CD14-positive monocyte (primary cell): ENCODE measurements around the gene FGF6. TPM values are rescaled to one million over a fixed set of nuclear protein-coding genes. Genes with fewer than 3 reads are reported as not detected.

Source experiments
- DNase-seq, 3 donors: peaks; one replicate each; pipeline ENCODE4 v3.0.0-alpha.2; 2011 to 2022
- H2AFZ ChIP-seq: 2 replicates; pipeline ENCODE4 v1.6.0; 2012; ENCODE audit warnings: mild to moderate bottlenecking, low read depth, low read length, inconsistent platforms; ENCODE audit not compliant: insufficient read depth, poor library complexity, severe bottlenecking
- H3K27ac ChIP-seq, 2 donors: 1 replicate in 1 of 2; 2 replicates in 1 of 2; pipeline ENCODE4 v1.5.1; 2012 to 2013; ENCODE audit warnings: low read length in 2 of 2, control low read depth in 1 of 2, inconsistent platforms in 1 of 2, low read depth in 1 of 2, mild to moderate bottlenecking in 1 of 2
- H3K27me3 ChIP-seq, 2 donors: one replicate each; pipeline versions ENCODE4 v1.6.0 to v1.6.1; 2011 to 2013; ENCODE audit warnings: low read length in 2 of 2; ENCODE audit not compliant: control insufficient read depth in 2 of 2, insufficient read depth in 2 of 2
- H3K36me3 ChIP-seq, 2 donors: replicated peaks in 1 of 2; 1 replicate in 1 of 2; 2 replicates in 1 of 2; pipeline versions ENCODE4 v1.5.1 to v1.6.1; 2012 to 2013; ENCODE audit warnings: low read length in 2 of 2, control low read depth in 1 of 2, inconsistent platforms in 1 of 2, mild to moderate bottlenecking in 1 of 2; ENCODE audit not compliant: insufficient read depth in 2 of 2, control insufficient read depth in 1 of 2
- H3K4me1 ChIP-seq, 2 donors: 1 replicate in 1 of 2; 2 replicates in 1 of 2; pipeline versions ENCODE4 v1.5.1 to v1.6.1; 2012 to 2013; ENCODE audit warnings: low read length in 2 of 2, control low read depth in 1 of 2, inconsistent platforms in 1 of 2, mild to moderate bottlenecking in 1 of 2, moderate library complexity in 1 of 2; ENCODE audit not compliant: insufficient read depth in 2 of 2, control insufficient read depth in 1 of 2
- H3K4me2 ChIP-seq: replicated peaks from 2 replicates; pipeline ENCODE3; 2012; ENCODE audit warnings: low read length, moderate library complexity, mild to moderate bottlenecking; ENCODE audit not compliant: poor library complexity, severe bottlenecking; ENCODE audit errors: extremely low read depth
- H3K4me3 ChIP-seq, 3 experiments: fragments of 200-600 bp in 1 of 3; sonication (generic) in 1 of 3; replicated peaks in 1 of 3; 1 replicate in 2 of 3; 2 replicates in 1 of 3; pipeline ENCODE4 v1.5.1; 2011 to 2013; ENCODE audit warnings: low read length in 3 of 3, mild to moderate bottlenecking in 3 of 3, control low read depth in 2 of 3, low read depth in 2 of 3, inconsistent platforms in 1 of 3, moderate library complexity in 1 of 3
- H3K79me2 ChIP-seq: 2 replicates; pipeline ENCODE4 v1.6.0; 2012; ENCODE audit warnings: mild to moderate bottlenecking, control low read depth, inconsistent platforms, low read length, moderate library complexity; ENCODE audit not compliant: insufficient read depth
- H3K9ac ChIP-seq: 2 replicates; pipeline ENCODE4 v1.6.0; 2017; ENCODE audit warnings: low read length, mild to moderate bottlenecking; ENCODE audit not compliant: insufficient read depth, poor library complexity, severe bottlenecking
- H3K9me3 ChIP-seq, 2 donors: replicated peaks in 1 of 2; 1 replicate in 1 of 2; 2 replicates in 1 of 2; pipeline versions ENCODE4 v1.5.1 to v1.6.1; 2012 to 2013; ENCODE audit warnings: low read length in 2 of 2, control low read depth in 1 of 2; ENCODE audit not compliant: control insufficient read depth in 1 of 2, insufficient read depth in 1 of 2
- H4K20me1 ChIP-seq: 2 replicates; pipeline ENCODE4 v1.6.0; 2012; ENCODE audit warnings: mild to moderate bottlenecking, low read length, control low read depth, moderate library complexity; ENCODE audit not compliant: insufficient read depth
- H3K27ac Mint-ChIP-seq, 7 donors: one replicate each; pipeline ENCODE4 v1.8.0; 2020; ENCODE audit warnings: mild to moderate bottlenecking in 7 of 7, mixed read lengths in 7 of 7, moderate library complexity in 6 of 7, inconsistent platforms in 2 of 7
- H3K27me3 Mint-ChIP-seq, 3 donors: one replicate each; pipeline ENCODE4 v1.8.0; 2021 to 2022; ENCODE audit warnings: low read depth in 3 of 3, mild to moderate bottlenecking in 3 of 3, mixed read lengths in 3 of 3, moderate library complexity in 3 of 3, inconsistent platforms in 1 of 3
- H3K36me3 Mint-ChIP-seq, 2 donors: one replicate each; pipeline ENCODE4 v1.8.0; 2020; ENCODE audit warnings: mixed read lengths in 2 of 2, inconsistent platforms in 1 of 2, mild to moderate bottlenecking in 1 of 2
- H3K4me1 Mint-ChIP-seq: one replicate; pipeline ENCODE4 v1.8.0; 2020; ENCODE audit warnings: mild to moderate bottlenecking, mixed read lengths
- H3K4me3 Mint-ChIP-seq, 2 donors: one replicate each; pipeline ENCODE4 v1.8.0; 2020; ENCODE audit warnings: mild to moderate bottlenecking in 2 of 2, mixed read lengths in 2 of 2, moderate library complexity in 1 of 2
- H3K9me3 Mint-ChIP-seq, 7 donors: one replicate each; pipeline ENCODE4 v1.8.0; 2020 to 2022; ENCODE audit warnings: mixed read lengths in 7 of 7, mild to moderate bottlenecking in 6 of 7, moderate library complexity in 6 of 7, inconsistent platforms in 2 of 7
- WGBS: methylation state at CpG from one replicate; pipeline ENCODE4 v1.1.5; 2013; ENCODE audit warnings: missing lambda C conversion rate; ENCODE audit not compliant: insufficient coverage; 5-methylcytosine and 5-hydroxymethylcytosine counted together
- intact Hi-C, 2 donors: fragments of 100-400 bp; cut with micrococcal nuclease; formaldehyde crosslinking; loops; one replicate each; pipeline versions ENCODE4 v1.15.0 to v1.15.1; 2023
- polyA plus RNA-seq, 3 donors: library from polyadenylated mRNA; depleted of rRNA in 1 of 3; unstranded in 2 of 3; stranded (reverse) in 1 of 3; fragments of 300-500 nt in 2 of 3; fragments of >200 nt in 1 of 3; fragmentation: Illumina TruSeq in 2 of 3; gene quantifications; 1 replicate in 2 of 3; 2 replicates in 1 of 3; pipeline ENCODE4 v1.2.3, GENCODE V29; 2012 to 2021
- TF ChIP-seq, protein P1 (sequence below): fragments of 200-600 bp; IDR thresholded peaks from one replicate; pipeline ENCODE4 v1.8.0; 2022; ENCODE audit warnings: antibody characterized with exemption, mild to moderate bottlenecking

The FGF6 gene
- polyA plus RNA-seq, 3 donors: not detected

DNA sequence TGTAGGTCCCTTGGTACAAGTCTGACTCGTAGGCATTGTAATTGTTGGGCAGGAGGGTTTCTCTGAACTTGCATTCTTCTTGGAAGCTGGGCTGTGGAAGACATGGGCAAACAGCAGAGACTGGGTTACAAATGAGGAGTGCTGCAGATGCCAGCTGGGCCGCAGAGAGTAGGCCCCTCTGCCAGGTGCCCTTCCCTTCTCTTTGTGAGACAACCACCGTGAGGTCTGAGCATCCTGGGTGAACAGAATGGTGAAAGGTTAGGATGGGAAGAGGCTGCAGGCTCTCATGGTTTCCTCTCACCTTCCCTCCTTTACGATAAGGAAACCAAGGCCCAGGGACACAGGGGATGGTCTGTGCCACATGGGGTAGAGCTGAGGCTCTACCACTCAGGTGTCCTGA, 11.3 kb downstream of the FGF6 start:
- Histone ChIP-seq H3K4me3 (peak overlapping the region in 1 of 3 experiments; percentile 35), H4K20me1 (no peaks in the 10 kb centered on the region), H2AFZ (peak overlapping the region; percentile 15), H3K9me3 (peaks cover 0 to 6% of the 10 kb centered on the region in 2 donors), H3K27ac (peak overlapping the region; percentile 4 to 55), H3K36me3 (no peaks in the 10 kb centered on the region), H3K4me1 (peaks cover 60 to 63% of the 10 kb centered on the region in 2 donors), H3K79me2 (no peaks in the 10 kb centered on the region), H3K9ac (no peak overlapping the region), H3K4me2 (peak overlapping the region; percentile 40), H3K27me3 (no peaks in the 10 kb centered on the region)
- Mint-ChIP-seq H3K9me3 (peaks cover 0 to 11% (median 5%) of the 10 kb centered on the region in 7 donors), H3K27ac (peak overlapping the region; percentile 3 to 71 (median 63)), H3K4me1 (peaks cover 61% of the 10 kb centered on the region), H3K36me3 (peaks cover 2 to 5% of the 10 kb centered on the region in 2 donors), H3K27me3 (peaks cover 1 to 17% (median 6%) of the 10 kb centered on the region in 3 donors), H3K4me3 (no peak overlapping the region)
- TF ChIP-seq, protein P1, sequence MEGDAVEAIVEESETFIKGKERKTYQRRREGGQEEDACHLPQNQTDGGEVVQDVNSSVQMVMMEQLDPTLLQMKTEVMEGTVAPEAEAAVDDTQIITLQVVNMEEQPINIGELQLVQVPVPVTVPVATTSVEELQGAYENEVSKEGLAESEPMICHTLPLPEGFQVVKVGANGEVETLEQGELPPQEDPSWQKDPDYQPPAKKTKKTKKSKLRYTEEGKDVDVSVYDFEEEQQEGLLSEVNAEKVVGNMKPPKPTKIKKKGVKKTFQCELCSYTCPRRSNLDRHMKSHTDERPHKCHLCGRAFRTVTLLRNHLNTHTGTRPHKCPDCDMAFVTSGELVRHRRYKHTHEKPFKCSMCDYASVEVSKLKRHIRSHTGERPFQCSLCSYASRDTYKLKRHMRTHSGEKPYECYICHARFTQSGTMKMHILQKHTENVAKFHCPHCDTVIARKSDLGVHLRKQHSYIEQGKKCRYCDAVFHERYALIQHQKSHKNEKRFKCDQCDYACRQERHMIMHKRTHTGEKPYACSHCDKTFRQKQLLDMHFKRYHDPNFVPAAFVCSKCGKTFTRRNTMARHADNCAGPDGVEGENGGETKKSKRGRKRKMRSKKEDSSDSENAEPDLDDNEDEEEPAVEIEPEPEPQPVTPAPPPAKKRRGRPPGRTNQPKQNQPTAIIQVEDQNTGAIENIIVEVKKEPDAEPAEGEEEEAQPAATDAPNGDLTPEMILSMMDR: no peak
- no peak for DNase-seq
- intact Hi-C loops: no loop called here
- WGBS: 100% methylated on average over 1 of the region's 4 CpGs

GRCh38 chr12:4433745-4434058, 11.9 kb downstream of the FGF6 start:
- intact Hi-C loops: no loop called here
- Histone ChIP-seq H3K4me2 (no peak overlapping the region), H3K9me3 (peaks cover 0 to 6% of the 10 kb centered on the region in 2 donors), H3K79me2 (no peaks in the 10 kb centered on the region), H3K27ac (no peak overlapping the region), H3K27me3 (no peaks in the 10 kb centered on the region), H3K4me1 (peaks cover 54 to 57% of the 10 kb centered on the region in 2 donors), H2AFZ (no peak overlapping the region), H3K36me3 (no peaks in the 10 kb centered on the region), H4K20me1 (no peaks in the 10 kb centered on the region), H3K9ac (no peak overlapping the region), H3K4me3 (no peak overlapping the region)
- Mint-ChIP-seq H3K36me3 (peaks cover 2 to 5% of the 10 kb centered on the region in 2 donors), H3K4me3 (no peak overlapping the region), H3K9me3 (peaks cover 0 to 11% (median 5%) of the 10 kb centered on the region in 7 donors), H3K27me3 (peaks cover 2 to 17% (median 8%) of the 10 kb centered on the region in 3 donors), H3K27ac (peak overlapping the region in 1 of 7 donors; percentile 17), H3K4me1 (peaks cover 55% of the 10 kb centered on the region)
- 84% methylated on average over 2 of the region's 4 CpGs for WGBS
- DNase-seq: no peak
- TF ChIP-seq, protein P1: no peak
